Measurements from ENCODE around the gene PCSK6.

GRCh38 chr15:101504373-101504772 lies 14.9 kb upstream of the PCSK6 start:
- TF ChIP-seq CTCF (conservative IDR thresholded peaks at IDR 0.05; ENCODE audit: low read length) (no peak), EZH2phosphoT487 (IDR thresholded peaks at IDR 0.05; ENCODE audit: borderline replicate concordance, low read depth, low read length) (no peak)
